Body of pancreas (tissue), 4 donors: ENCODE results near the gene ZSWIM6.

Experiments used
- POLR2A ChIP-seq, 3 donors: fragments of 450-650 bp; IDR thresholded peaks; one replicate each; pipeline ENCODE4 v1.6.1; 2016; ENCODE audit warnings: antibody characterized with exemption in 3 of 3, mild to moderate bottlenecking in 2 of 3
- TF ChIP-seq, protein P1 (sequence below), 7 experiments: fragments of 450-650 bp in 4 of 7; fragments of 200-600 bp in 3 of 7; sonication (generic) in 3 of 7; IDR thresholded peaks; one replicate each; pipeline ENCODE4 v1.5.1; 2016 to 2019; ENCODE audit warnings: antibody characterized with exemption in 7 of 7

DNA sequence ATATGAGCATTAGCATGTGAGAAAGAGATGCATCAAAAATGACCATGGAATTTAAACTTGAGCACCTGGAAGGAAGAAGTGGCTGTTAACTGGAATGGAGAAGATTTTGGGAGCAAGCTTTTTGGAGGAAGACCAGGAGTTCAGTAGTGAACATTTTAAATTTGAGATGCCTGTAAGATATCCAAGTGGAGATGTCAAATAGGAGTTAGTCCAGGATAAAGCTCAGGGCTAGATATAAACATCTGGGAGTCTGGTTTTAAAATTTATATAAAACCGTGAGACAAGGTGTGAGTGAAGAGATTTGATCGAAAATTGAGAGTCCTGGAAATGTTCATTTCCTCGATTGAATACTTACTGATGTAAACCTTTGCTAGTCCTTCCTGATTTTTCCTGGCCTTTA, 217.5 kb downstream of the ZSWIM6 start:
- TF ChIP-seq, protein P1, sequence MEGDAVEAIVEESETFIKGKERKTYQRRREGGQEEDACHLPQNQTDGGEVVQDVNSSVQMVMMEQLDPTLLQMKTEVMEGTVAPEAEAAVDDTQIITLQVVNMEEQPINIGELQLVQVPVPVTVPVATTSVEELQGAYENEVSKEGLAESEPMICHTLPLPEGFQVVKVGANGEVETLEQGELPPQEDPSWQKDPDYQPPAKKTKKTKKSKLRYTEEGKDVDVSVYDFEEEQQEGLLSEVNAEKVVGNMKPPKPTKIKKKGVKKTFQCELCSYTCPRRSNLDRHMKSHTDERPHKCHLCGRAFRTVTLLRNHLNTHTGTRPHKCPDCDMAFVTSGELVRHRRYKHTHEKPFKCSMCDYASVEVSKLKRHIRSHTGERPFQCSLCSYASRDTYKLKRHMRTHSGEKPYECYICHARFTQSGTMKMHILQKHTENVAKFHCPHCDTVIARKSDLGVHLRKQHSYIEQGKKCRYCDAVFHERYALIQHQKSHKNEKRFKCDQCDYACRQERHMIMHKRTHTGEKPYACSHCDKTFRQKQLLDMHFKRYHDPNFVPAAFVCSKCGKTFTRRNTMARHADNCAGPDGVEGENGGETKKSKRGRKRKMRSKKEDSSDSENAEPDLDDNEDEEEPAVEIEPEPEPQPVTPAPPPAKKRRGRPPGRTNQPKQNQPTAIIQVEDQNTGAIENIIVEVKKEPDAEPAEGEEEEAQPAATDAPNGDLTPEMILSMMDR (IDR thresholded peaks at IDR 0.05): no peak
- no peak for TF ChIP-seq POLR2A (IDR thresholded peaks at IDR 0.05)
